Activated CD8-positive, alpha-beta memory T cell treated with anti-CD3 and anti-CD28 coated beads, Interleukin-2, amount 50 U/mL, for 24 hours (primary cell): Measurements from ENCODE around the gene PRKCI.
A peak's percentile ranks its signal among the peaks of the same experiment; 100 is the strongest.
"Not testable (repeated sequence)": the region's sequence is repeated elsewhere in the genome, so short reads cannot be mapped to it uniquely, and the experiment has no call there.

Experiments
- DNase-seq: peaks from one replicate; pipeline ENCODE4 v3.0.0-alpha.2; 2020; ENCODE audit errors: extremely low read depth

PRKCI gene

DNA sequence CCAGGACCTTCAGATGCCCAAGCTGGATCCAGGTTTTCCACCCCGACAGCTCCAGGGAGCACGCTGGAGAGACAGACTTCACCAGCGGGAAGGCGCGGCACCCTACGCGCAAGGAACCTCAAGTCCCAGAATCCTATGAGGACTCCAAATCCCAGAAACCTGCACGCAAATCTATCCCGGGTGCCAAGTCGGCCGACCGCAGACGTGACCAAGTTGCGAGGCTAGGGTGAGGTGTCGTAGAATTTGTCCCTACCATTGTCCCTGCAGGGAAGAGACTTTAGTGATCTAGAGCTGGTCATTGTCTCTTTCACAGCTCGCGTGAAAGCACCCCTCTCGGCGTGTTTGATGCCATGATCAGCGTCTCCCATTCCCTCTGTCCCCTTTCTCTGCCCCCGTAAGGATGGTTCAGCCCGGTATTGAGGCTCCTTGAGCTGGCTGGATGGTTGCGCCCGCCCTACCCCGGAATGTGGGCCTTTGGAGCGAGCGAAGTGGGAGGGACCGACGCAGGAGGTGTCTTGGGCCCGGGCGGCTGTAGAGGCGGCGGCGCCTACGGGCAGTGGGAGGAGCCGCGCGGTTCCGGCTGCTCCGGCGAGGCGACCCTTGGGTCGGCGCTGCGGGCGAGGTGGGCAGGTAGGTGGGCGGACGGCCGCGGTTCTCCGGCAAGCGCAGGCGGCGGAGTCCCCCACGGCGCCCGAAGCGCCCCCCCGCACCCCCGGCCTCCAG, at the start of gene PRKCI:
PRKCI (plus strand) TSS at position 501 of the 723 bp plus-strand sequence. CDS start 246 bp downstream, outside the sequence.
- peak; percentile 66 for DNase-seq

GRCh38 chr3:170178651-170179050, 43.6 kb upstream of the PRKCI start:
- DNase-seq, result no peak

GRCh38 chr3:170179432-170179831, 42.8 kb upstream of the PRKCI start:
- DNase-seq, result no peak

- no peak for DNase-seq
Observed at GRCh38 chr3:170180079-170180907, 41.9 kb upstream of the PRKCI start.

DNA sequence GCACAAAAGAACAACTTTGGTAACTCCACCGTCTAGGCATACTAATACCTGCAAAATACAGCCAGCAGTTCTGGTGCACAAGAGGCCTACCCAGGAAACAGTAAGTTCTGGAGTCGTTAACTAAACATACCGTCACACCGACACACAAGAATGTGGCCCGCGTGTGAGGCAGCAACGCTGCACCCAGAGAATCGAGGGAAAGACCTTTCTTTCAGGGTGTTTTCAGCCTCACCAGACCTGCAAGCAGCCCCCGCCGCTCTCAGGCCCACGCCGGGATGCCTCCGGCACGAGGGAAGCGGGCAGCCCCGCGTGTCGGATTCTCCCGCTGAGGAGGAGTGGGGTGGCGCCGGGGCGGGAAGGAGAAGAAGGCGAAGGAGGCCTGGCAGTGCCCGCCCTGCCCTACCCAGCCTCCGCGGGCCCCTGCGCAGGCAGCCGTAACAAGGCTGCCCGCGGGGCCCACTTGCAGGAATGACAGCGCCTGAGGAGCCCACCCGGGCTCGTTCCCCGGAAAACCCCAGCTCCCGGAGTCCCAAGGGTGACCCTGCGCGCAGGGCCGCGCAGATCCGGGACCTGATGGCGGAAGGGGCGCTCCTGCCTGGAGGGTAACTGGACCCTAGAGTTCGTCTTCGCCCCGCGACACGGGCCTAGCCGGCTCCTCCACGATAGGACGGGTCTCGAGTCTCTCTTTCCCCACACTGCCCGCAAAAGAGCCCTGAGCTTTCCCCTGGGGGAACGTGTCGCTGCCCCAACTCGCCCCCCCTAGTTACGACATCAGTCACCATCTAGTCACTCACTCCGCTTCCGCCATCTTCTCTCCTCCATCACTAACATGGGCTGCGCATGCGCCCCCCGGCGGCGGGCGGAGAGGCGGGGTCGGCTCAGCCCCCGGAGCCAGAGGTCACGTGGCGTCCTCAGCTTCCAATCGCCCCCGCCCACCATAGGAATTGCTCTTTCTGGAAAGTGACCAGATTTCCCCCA, 41.0 kb upstream of the PRKCI start, which contains the start of gene PHC3:
PHC3 (minus strand) TSS at position 826 of the 978 bp plus-strand sequence; CDS start at position 808, 18 bp downstream.
- peak; percentile 81 for DNase-seq

- DNase-seq, result no peak
Observed at GRCh38 chr3:170189398-170190256, 32.6 kb upstream of the PRKCI start.

- not testable (repeated sequence) for DNase-seq
Observed at GRCh38 chr3:170195759-170196158, 26.5 kb upstream of the PRKCI start.

GRCh38 chr3:170196833-170197232, 25.4 kb upstream of the PRKCI start:
- no peak for DNase-seq

DNA sequence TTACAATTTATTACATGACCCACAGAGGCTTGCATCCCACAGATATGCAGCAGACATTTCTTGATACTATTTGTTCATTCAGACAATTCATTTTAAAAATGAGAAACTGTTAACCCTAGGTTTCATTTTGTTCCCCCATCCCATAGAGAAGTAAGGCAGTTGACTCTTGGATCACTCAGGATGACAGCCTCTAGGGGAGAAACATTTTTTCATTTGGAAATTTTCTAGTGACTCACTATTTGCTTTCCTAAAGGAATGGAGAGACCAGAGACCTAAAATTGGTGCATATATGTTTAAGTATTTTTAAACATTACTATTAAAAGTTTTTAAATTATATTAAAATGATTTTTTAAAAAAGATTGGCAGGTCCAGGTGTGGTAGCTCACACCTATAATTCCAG, 21.2 kb upstream of the PRKCI start:
- no peak for DNase-seq

DNA sequence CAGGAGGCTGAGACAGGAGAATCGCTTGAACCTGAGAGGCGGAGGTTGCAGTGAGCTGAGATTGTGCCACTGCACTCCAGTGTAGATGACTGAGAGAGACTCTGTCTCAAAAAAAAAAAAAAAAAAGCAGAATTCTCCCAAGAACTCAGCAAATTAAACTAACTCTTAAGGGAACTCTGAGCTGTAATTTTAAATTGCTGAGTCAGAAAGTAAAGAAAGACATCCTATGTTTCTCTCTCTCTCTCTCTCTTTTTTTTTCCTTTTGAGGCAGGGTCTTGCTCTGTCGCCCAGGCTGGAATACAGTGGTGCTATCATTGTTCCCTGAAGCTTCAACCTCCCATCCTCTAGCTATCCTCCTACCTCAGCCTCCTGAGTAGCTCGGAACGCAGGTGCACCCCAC, 20.7 kb upstream of the PRKCI start:
- DNase-seq, result no peak

DNA sequence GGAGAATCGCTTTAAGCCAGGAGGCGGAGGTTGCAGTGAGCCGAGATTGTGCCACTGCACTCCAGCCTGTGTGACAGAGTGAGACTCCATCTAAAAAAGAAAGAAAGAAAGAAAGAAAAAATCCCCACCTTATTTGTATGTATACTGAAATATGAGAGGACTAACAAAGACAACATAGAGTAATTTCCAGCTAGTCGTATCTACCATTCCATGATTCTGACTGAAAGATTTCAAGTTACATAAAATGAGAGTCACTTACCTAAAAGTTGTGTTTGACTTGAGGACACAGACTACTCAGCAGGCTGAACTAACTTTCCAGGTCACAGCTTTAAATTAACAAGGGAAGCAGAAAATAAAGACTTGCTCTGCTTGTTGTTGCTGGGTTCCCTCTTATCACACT, 18.8 kb upstream of the PRKCI start:
- no peak for DNase-seq

DNA sequence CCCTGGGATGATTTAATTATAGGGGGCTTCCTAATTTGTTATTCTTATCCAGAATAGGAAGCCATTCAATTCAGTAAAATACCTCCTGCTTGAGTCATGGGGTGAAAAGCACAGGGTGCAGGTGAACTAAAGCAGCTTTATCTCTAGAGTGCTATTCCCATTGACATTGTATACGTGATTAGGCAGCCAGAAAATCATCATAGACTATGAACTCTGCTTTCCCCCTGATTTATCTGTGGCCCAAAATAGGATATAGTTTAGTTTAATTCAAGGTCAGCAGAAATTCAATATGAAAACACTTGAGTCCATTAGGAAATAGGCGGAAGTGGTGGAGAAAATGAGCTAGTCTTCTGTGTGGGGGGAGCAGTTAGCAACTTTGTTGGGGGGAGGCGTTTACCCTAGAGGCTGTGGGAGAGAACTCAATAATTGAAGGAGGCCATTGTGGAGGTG, 18.2 kb upstream of the PRKCI start:
- DNase-seq, result no peak

DNA sequence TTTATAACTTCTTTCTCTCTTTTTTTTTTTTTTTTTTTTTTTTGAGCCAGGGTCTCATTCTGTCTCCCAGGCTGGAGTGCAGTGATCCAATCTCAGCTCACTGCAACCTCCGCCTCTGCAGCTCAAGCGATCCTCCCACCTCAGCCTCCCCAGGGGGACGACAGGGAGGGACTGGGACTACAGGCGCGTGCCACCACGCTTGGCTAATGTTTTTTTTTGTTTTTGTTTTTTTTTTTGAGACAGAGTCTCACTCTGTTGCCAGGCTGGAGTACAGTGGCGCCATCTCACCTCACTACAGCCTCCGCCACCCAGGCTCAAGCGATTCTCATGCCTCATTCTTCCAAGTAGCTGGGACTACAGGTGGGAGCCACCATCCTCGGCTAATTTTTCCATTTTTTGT, 17.7 kb upstream of the PRKCI start:
- no peak for DNase-seq

DNA sequence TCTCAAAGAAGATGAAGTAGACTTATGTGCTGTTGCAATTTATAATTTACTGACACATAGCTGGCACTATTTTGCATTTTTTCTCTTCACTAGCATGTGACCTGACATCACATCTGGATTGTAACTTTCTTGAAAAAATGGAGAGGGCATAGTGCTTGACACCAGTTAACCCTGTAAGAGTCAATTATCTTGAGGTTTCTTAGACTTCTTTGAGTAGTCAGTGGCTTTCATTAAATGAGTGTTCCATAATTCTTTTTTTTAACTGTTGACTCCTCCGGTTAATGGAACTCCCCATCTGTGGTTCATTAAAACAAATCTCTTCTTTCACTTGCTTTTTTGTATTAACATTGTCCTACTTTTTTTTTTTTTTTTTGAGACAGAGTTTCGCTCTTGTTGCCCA, 16.9 kb upstream of the PRKCI start:
- no peak for DNase-seq

- not testable (repeated sequence) for DNase-seq
Observed at GRCh38 chr3:170206164-170206762, 16.0 kb upstream of the PRKCI start.

DNA sequence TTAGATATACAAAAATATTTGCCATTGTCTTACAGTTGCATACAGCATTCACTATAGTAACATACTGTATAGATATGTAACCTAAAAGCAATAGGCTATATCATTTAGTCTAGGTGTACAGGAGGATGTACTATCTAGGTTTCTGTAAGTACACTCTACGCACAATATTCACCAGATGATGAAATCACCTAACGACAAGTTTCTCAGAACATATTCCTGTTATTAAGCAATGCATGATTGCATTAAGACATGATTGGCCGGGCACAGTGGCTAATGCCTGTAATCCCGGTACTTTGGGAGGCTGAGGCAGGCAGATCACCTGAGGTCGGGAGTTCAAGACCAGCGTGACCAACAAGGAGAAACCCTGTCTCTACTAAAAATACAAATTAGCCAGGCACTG, 14.5 kb upstream of the PRKCI start:
- no peak for DNase-seq

DNA sequence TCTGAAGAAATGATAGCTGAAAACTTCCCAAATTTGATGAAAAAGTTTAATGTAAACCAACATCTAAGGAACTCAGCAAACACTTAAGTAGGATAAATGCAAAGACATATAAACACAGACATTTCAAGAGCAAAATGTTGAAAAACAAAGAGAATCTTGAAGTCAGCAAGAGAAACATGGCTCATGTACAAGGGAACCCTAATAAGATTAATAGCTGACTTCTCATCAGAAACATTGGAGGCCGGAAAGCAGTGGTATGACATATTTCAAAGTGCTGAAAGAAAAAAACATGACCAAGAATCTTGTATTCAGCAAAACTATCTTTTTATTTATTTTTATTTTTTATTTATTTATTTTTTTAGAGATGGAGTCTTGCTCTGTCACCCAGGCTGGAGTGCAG, 10.6 kb upstream of the PRKCI start:
- no peak for DNase-seq

GRCh38 chr3:170219850-170220249, 2.4 kb upstream of the PRKCI start:
- DNase-seq, result no peak

DNA sequence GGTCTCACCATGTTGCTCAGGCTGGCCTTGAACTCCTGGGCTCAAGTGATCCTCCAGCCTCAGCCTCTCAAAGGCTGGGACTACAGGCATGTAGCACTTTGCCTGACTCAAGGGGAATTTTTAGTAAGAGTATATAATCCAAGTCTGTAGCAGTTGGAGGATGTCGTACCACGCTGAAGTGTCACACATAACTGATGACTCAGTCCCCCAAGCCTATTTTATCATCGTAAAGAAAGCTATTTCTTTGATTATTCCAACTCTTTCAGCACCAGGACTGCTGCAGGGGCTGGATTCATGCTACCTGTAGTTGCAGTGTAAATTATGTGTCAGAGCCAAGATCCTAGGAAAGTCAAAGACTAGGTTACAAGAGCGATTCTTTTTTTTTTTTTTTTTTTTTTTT, 1.4 kb upstream of the PRKCI start:
- no peak for DNase-seq
